HFF-Myc (cell line): ENCODE data around the gene CCDC73.

Experiments
- DNase-seq: peaks from one replicate; pipeline ENCODE4 v3.0.0-alpha.2; 2011; ENCODE audit warnings: low read depth; ENCODE audit errors: extremely low read depth
- H3K4me3 ChIP-seq: replicated peaks from 2 replicates; pipeline ENCODE4 v1.5.1; 2011; ENCODE audit warnings: low read depth, mild to moderate bottlenecking, control low read depth, low read length
- CTCF ChIP-seq: IDR thresholded peaks from 2 replicates; pipeline ENCODE4 v1.5.1; 2012; ENCODE audit warnings: mild to moderate bottlenecking, low read depth, low read length, control low read depth; ENCODE audit errors: missing control alignments

CCDC73 gene

GRCh38 chr11:32571039-32571438 lies 223.4 kb downstream of the CCDC73 start:
- no peak overlapping the region for H3K4me3 ChIP-seq

GRCh38 chr11:32569313-32569881 lies 225.1 kb downstream of the CCDC73 start:
- DNase-seq: no peak
- no peak for TF ChIP-seq CTCF
- no peak overlapping the region for H3K4me3 ChIP-seq

More at GRCh38 chr11:32571039-32571438, 223.4 kb downstream of the CCDC73 start:
- DNase-seq: no peak
- no peak for TF ChIP-seq CTCF

GRCh38 chr11:32567154-32567553 lies 227.3 kb downstream of the CCDC73 start:
- TF ChIP-seq CTCF: no peak
- DNase-seq: no peak
- no peak overlapping the region for H3K4me3 ChIP-seq

GRCh38 chr11:32566517-32566916 lies 227.9 kb downstream of the CCDC73 start:
- no peak for TF ChIP-seq CTCF
- DNase-seq: no peak
- H3K4me3 ChIP-seq: no peak overlapping the region

- H3K4me3 ChIP-seq: no peak overlapping the region
- no peak for DNase-seq
- TF ChIP-seq CTCF: no peak
Measured at GRCh38 chr11:32563600-32563959, 230.9 kb downstream of the CCDC73 start.

- DNase-seq: no peak
- no peak overlapping the region for H3K4me3 ChIP-seq
- TF ChIP-seq CTCF: no peak
Measured at GRCh38 chr11:32562839-32563599, 231.4 kb downstream of the CCDC73 start.
